A549 (cell line): ENCODE data around the gene MAP3K13.

ENCODE experiments used
- CBX2 ChIP-seq: fragments of 200-600 bp; sonication (generic); IDR thresholded peaks from 2 replicates; pipeline ENCODE4 v1.6.1; 2016; ENCODE audit warnings: low read depth, mild to moderate bottlenecking, borderline replicate concordance
- FOSB ChIP-seq: fragments of 250-450 bp; sonication (Bioruptor Pico); IDR thresholded peaks from 2 replicates; pipeline ENCODE4 v1.5.0; 2020; ENCODE audit warnings: mild to moderate bottlenecking, moderate library complexity
- JUN ChIP-seq, 2 experiments: fragments of >200 bp; sonication (Bioruptor Twin); formaldehyde crosslinking; IDR thresholded peaks; 2 replicates in 1 of 2; 3 replicates in 1 of 2; pipeline ENCODE4 v1.6.1; 2016 to 2017
- NR3C1 ChIP-seq: fragments of >200 bp; sonication (Bioruptor Twin); formaldehyde crosslinking; IDR thresholded peaks from 3 replicates; pipeline ENCODE4 v1.6.1; 2017
- PHF8 ChIP-seq: fragments of 200-600 bp; sonication (generic); IDR thresholded peaks from 2 replicates; pipeline ENCODE4 v1.6.1; 2016; ENCODE audit warnings: low read depth, mild to moderate bottlenecking, antibody characterized with exemption, moderate library complexity, borderline replicate concordance
- POLR2A ChIP-seq: IDR thresholded peaks from 2 replicates; pipeline ENCODE4 v1.6.1; 2012; ENCODE audit warnings: mild to moderate bottlenecking, low read length
- RAD21 ChIP-seq, 2 experiments: fragments of >200 bp in 1 of 2; sonication (Bioruptor Twin) in 1 of 2; formaldehyde crosslinking in 1 of 2; IDR thresholded peaks in 1 of 2; conservative IDR thresholded peaks in 1 of 2; 2 replicates in 1 of 2; 3 replicates in 1 of 2; pipeline ENCODE4 v1.6.1; 2012 to 2018; ENCODE audit warnings: inconsistent platforms in 1 of 2
- ZFP36 ChIP-seq: fragments of 450-650 bp; IDR thresholded peaks from 2 replicates; pipeline ENCODE4 v1.6.1; 2014; ENCODE audit warnings: borderline replicate concordance; ENCODE audit not compliant: partially characterized antibody
- ZNF302 ChIP-seq: fragments of 250-450 bp; sonication (Bioruptor Pico); IDR thresholded peaks from 2 replicates; pipeline ENCODE4 v1.9.0; 2021; ENCODE audit warnings: inconsistent platforms, mild to moderate bottlenecking, moderate library complexity
- TF ChIP-seq, protein P1 (sequence below): fragments of 200-600 bp; sonication (generic); IDR thresholded peaks from 2 replicates; pipeline ENCODE4 v1.6.1; 2016; ENCODE audit warnings: antibody characterized with exemption, mild to moderate bottlenecking, moderate library complexity
- TF ChIP-seq, protein P2 (sequence below): fragments of >200 bp; sonication (Bioruptor Twin); formaldehyde crosslinking; IDR thresholded peaks from 3 replicates; pipeline ENCODE4 v1.5.1; 2016

GRCh38 chr3:185347399-185347798, 15.5 kb upstream of the MAP3K13 start:
- no peak for TF ChIP-seq RAD21 (conservative IDR thresholded peaks at IDR 0.05 in 1 of 2, IDR thresholded peaks at IDR 0.05 in 1 of 2)
- TF ChIP-seq, protein P1, sequence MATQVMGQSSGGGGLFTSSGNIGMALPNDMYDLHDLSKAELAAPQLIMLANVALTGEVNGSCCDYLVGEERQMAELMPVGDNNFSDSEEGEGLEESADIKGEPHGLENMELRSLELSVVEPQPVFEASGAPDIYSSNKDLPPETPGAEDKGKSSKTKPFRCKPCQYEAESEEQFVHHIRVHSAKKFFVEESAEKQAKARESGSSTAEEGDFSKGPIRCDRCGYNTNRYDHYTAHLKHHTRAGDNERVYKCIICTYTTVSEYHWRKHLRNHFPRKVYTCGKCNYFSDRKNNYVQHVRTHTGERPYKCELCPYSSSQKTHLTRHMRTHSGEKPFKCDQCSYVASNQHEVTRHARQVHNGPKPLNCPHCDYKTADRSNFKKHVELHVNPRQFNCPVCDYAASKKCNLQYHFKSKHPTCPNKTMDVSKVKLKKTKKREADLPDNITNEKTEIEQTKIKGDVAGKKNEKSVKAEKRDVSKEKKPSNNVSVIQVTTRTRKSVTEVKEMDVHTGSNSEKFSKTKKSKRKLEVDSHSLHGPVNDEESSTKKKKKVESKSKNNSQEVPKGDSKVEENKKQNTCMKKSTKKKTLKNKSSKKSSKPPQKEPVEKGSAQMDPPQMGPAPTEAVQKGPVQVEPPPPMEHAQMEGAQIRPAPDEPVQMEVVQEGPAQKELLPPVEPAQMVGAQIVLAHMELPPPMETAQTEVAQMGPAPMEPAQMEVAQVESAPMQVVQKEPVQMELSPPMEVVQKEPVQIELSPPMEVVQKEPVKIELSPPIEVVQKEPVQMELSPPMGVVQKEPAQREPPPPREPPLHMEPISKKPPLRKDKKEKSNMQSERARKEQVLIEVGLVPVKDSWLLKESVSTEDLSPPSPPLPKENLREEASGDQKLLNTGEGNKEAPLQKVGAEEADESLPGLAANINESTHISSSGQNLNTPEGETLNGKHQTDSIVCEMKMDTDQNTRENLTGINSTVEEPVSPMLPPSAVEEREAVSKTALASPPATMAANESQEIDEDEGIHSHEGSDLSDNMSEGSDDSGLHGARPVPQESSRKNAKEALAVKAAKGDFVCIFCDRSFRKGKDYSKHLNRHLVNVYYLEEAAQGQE: no peak
- TF ChIP-seq, protein P2, sequence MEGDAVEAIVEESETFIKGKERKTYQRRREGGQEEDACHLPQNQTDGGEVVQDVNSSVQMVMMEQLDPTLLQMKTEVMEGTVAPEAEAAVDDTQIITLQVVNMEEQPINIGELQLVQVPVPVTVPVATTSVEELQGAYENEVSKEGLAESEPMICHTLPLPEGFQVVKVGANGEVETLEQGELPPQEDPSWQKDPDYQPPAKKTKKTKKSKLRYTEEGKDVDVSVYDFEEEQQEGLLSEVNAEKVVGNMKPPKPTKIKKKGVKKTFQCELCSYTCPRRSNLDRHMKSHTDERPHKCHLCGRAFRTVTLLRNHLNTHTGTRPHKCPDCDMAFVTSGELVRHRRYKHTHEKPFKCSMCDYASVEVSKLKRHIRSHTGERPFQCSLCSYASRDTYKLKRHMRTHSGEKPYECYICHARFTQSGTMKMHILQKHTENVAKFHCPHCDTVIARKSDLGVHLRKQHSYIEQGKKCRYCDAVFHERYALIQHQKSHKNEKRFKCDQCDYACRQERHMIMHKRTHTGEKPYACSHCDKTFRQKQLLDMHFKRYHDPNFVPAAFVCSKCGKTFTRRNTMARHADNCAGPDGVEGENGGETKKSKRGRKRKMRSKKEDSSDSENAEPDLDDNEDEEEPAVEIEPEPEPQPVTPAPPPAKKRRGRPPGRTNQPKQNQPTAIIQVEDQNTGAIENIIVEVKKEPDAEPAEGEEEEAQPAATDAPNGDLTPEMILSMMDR: no peak
- no peak for TF ChIP-seq ZFP36
- TF ChIP-seq NR3C1: no peak
- TF ChIP-seq CBX2: no peak
- no peak for TF ChIP-seq POLR2A
- TF ChIP-seq JUN (IDR thresholded peaks at IDR 0.05): no peak
- TF ChIP-seq FOSB (CRISPR knock-in tag): no peak
- TF ChIP-seq ZNF302 (CRISPR knock-in tag): no peak
- TF ChIP-seq PHF8: no peak
